Gastroesophageal sphincter (tissue), 4 donors: ENCODE results near the gene SPOCK3. TPM values are rescaled to one million over a fixed set of nuclear protein-coding genes. Genes with fewer than 3 reads are reported as not detected.

Experiments
- ATAC-seq: fragments of 150-250 bp; one replicate; pipeline ENCODE4 v1.9.1; 2016; ENCODE audit warnings: mild to moderate bottlenecking, moderate library complexity
- H3K27ac ChIP-seq, 4 donors: fragments of 200-600 bp; sonication (generic) in 3 of 4; 1 replicate in 3 of 4; 2 replicates in 1 of 4; pipeline ENCODE4 v1.5.1; 2016 to 2019
- H3K27me3 ChIP-seq: fragments of 200-600 bp; sonication (generic); one replicate; pipeline ENCODE4 v1.5.1; 2019
- H3K36me3 ChIP-seq, 2 donors: fragments of 200-600 bp; sonication (generic); one replicate each; pipeline ENCODE4 v1.5.1; 2019; ENCODE audit warnings: control low read depth in 1 of 2
- H3K4me1 ChIP-seq, 3 donors: fragments of 200-600 bp; sonication (generic); 1 replicate in 2 of 3; 2 replicates in 1 of 3; pipeline ENCODE4 v1.5.1; 2016 to 2019; ENCODE audit warnings: control low read depth in 2 of 3
- H3K4me3 ChIP-seq, 2 donors: fragments of 200-600 bp; sonication (generic); one replicate each; pipeline ENCODE4 v1.5.1; 2019; ENCODE audit warnings: mild to moderate bottlenecking in 1 of 2, moderate library complexity in 1 of 2
- H3K9me3 ChIP-seq, 3 donors: fragments of 200-600 bp; sonication (generic); one replicate each; pipeline ENCODE4 v1.5.1; 2017 to 2019; ENCODE audit warnings: control low read depth in 2 of 3
- EP300 ChIP-seq: sonication (generic); formaldehyde crosslinking; IDR thresholded peaks from one replicate; pipeline ENCODE4 v1.6.1; 2017; ENCODE audit warnings: antibody characterized with exemption, mild to moderate bottlenecking
- POLR2A ChIP-seq, 2 donors: fragments of 450-650 bp; IDR thresholded peaks; one replicate each; pipeline ENCODE4 v1.6.1; 2017; ENCODE audit warnings: antibody characterized with exemption in 2 of 2, mild to moderate bottlenecking in 2 of 2, moderate library complexity in 1 of 2
- POLR2AphosphoS5 ChIP-seq: sonication (generic); formaldehyde crosslinking; IDR thresholded peaks from one replicate; pipeline ENCODE4 v1.6.1; 2017; ENCODE audit warnings: antibody characterized with exemption
- WGBS, 2 donors: methylation state at CpG; one replicate each; pipeline ENCODE4 v1.1.5; 2018; ENCODE audit warnings: low coverage in 1 of 2; 5-methylcytosine and 5-hydroxymethylcytosine counted together
- total RNA-seq, 4 donors: library from RNA; depleted of rRNA; stranded (reverse); fragments of >200 nt; gene quantifications; one replicate each; pipeline ENCODE4 v1.1.0, GENCODE V29; 2016
- TF ChIP-seq, protein P1 (sequence below), 4 experiments: fragments of 200-600 bp in 2 of 4; fragments of 450-650 bp in 2 of 4; sonication (generic) in 1 of 4; IDR thresholded peaks; one replicate each; pipeline ENCODE4 v1.5.1; 2017 to 2019; ENCODE audit warnings: antibody characterized with exemption in 4 of 4, mild to moderate bottlenecking in 2 of 4, moderate library complexity in 2 of 4

The SPOCK3 gene
- total RNA-seq, 4 donors from 2014 or later = 0.57 to 7.8 (median 3.0) TPM

DNA sequence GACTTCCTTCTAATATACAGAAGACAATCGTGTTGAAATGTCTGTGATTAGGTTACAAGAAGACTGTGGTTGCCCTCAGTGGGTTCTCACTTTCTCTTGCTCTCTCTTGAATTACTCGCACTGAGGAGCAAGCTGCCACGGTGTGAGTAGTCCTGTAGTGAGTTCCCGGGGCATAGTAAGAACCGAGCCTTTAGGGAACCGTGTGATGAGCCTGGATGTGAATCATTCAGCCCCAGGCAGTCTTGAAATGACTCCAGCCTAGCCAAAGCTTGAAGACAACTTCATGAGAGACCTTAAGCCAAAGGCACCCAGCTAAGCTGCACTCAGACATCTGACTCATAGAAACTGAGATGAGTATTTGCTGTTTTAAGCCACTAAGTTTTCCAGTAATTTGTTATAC, 292.7 kb downstream of the SPOCK3 start:
- no peaks in the 10 kb centered on the region for H3K27me3 ChIP-seq
- H3K9me3 ChIP-seq = no peaks in the 10 kb centered on the region
- 80% methylated on average over 1 to 6 of the region's 6 CpGs for WGBS, 2 donors
- no peaks in the 10 kb centered on the region for H3K36me3 ChIP-seq
- H3K4me3 ChIP-seq = no peak overlapping the region
- no peaks in the 10 kb centered on the region for H3K4me1 ChIP-seq
- TF ChIP-seq POLR2AphosphoS5 (no peak), POLR2A (IDR thresholded peaks at IDR 0.05) (no peak), EP300 (no peak)
- TF ChIP-seq, protein P1, sequence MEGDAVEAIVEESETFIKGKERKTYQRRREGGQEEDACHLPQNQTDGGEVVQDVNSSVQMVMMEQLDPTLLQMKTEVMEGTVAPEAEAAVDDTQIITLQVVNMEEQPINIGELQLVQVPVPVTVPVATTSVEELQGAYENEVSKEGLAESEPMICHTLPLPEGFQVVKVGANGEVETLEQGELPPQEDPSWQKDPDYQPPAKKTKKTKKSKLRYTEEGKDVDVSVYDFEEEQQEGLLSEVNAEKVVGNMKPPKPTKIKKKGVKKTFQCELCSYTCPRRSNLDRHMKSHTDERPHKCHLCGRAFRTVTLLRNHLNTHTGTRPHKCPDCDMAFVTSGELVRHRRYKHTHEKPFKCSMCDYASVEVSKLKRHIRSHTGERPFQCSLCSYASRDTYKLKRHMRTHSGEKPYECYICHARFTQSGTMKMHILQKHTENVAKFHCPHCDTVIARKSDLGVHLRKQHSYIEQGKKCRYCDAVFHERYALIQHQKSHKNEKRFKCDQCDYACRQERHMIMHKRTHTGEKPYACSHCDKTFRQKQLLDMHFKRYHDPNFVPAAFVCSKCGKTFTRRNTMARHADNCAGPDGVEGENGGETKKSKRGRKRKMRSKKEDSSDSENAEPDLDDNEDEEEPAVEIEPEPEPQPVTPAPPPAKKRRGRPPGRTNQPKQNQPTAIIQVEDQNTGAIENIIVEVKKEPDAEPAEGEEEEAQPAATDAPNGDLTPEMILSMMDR (IDR thresholded peaks at IDR 0.05) = no peak
- H3K27ac ChIP-seq = no peak overlapping the region
- no peak for ATAC-seq

DNA sequence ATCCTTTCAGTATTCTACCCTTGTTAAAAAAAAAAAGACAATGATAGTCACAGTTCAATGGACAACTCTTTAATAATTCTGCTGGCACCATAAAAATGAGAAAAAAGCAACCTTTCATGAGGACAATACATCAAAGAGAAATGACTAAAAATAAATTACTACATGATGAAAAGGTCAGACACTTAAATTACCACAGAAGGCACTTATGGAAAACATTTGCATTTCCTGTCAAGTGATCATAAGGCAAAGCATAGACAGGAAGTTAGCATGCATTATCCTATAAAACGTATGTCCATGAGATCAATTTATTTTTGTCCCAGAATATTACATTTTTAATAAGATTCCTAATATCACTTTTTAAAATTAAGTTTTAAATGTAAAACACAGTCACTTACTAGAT, 303.8 kb downstream of the SPOCK3 start:
- no peaks in the 10 kb centered on the region for H3K27me3 ChIP-seq
- no peaks in the 10 kb centered on the region for H3K9me3 ChIP-seq
- H3K4me3 ChIP-seq = no peak overlapping the region
- H3K4me1 ChIP-seq = no peaks in the 10 kb centered on the region
- ATAC-seq = no peak
- TF ChIP-seq, protein P1 (IDR thresholded peaks at IDR 0.05) = no peak
- no peak for TF ChIP-seq POLR2AphosphoS5
- no peak for TF ChIP-seq EP300
- TF ChIP-seq POLR2A (IDR thresholded peaks at IDR 0.05) = no peak
- no peak overlapping the region for H3K27ac ChIP-seq
- 58 to 59% methylated on average over 1 of the region's 1 CpG for WGBS, 2 donors
- H3K36me3 ChIP-seq = no peaks in the 10 kb centered on the region

DNA sequence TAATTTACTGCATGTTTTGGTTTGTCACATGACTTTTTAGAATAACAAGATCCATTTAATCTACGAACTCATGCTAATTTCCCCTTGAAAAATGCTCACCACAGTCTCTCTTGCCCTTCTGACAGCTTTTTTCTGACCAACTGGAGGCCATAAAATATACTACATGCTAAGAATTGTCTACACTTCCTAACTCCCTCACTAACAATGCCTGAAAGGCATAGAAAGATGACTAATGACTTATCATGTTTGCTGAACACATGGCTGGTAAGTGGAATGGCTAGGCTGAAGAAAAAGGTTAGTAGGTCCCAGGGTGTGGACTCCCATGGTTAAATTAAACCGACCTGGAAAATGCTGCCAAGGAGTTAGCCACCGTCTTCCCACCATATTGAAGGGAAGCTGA, 309.9 kb downstream of the SPOCK3 start:
- ATAC-seq = no peak
- Histone ChIP-seq H3K36me3 (no peaks in the 10 kb centered on the region), H3K4me1 (no peaks in the 10 kb centered on the region), H3K27ac (no peak overlapping the region), H3K27me3 (no peaks in the 10 kb centered on the region), H3K9me3 (no peaks in the 10 kb centered on the region), H3K4me3 (no peak overlapping the region)
- TF ChIP-seq POLR2A (IDR thresholded peaks at IDR 0.05) (no peak), EP300 (no peak), POLR2AphosphoS5 (no peak)
- TF ChIP-seq, protein P1 (IDR thresholded peaks at IDR 0.05) = no peak
- WGBS, 2 donors = 44 to 52% methylated on average over 2 to 3 of the region's 3 CpGs

DNA sequence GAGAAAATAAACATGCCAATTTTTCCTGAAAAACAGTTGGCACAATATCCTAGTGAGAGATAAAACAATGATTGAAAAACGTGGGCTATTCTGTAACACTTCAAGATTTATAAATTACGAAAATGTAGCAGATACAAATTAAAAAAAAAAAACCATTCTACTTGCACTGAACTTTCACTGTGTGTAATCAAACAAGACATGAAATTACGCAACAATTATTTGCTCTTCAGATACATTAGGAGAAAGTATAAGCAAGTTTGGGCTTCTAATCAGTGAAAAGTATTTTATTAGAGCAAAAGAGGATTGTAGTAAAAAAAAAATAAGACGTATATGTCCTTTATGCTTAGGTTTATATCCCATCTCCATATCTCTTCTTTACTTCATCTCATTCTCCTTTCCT, 320.4 kb downstream of the SPOCK3 start:
- no peaks in the 10 kb centered on the region for H3K36me3 ChIP-seq
- ATAC-seq = no peak
- H3K27ac ChIP-seq = no peak overlapping the region
- H3K9me3 ChIP-seq = no peaks in the 10 kb centered on the region
- no peaks in the 10 kb centered on the region for H3K27me3 ChIP-seq
- TF ChIP-seq POLR2AphosphoS5 = no peak
- TF ChIP-seq POLR2A (IDR thresholded peaks at IDR 0.05) = no peak
- TF ChIP-seq, protein P1 (IDR thresholded peaks at IDR 0.05) = no peak
- TF ChIP-seq EP300 = no peak
- H3K4me3 ChIP-seq = no peak overlapping the region
- no peaks in the 10 kb centered on the region for H3K4me1 ChIP-seq
- WGBS, 2 donors = 60 to 71% methylated on average over 4 of the region's 4 CpGs

DNA sequence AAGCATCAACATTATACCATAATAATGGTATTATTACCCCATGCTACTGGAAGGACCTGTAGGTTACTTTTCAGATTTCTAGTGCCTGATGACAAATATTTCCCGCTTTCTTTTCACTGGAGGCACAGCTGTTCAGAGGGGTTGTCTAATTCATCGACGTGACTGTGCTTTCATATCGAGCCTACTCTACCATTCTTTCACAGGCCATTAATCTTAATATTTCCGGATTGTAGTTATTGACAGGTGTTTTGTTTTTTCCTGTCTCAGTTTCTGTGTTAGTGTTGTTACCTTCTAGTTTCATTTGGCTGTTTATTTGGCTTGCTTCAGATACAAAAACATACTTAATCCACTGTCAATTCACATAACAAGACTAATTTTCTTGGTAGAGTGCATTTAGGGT, 330.9 kb downstream of the SPOCK3 start:
- no peaks in the 10 kb centered on the region for H3K9me3 ChIP-seq
- WGBS, 2 donors = 56 to 72% methylated on average over 5 of the region's 5 CpGs

More for the DNA sequence above, 330.9 kb downstream of the SPOCK3 start:
- Histone ChIP-seq H3K27ac (no peak overlapping the region), H3K36me3 (no peaks in the 10 kb centered on the region), H3K4me1 (no peaks in the 10 kb centered on the region), H3K27me3 (no peaks in the 10 kb centered on the region), H3K4me3 (no peak overlapping the region)
- no peak for TF ChIP-seq EP300
- no peak for TF ChIP-seq POLR2AphosphoS5
- no peak for TF ChIP-seq POLR2A (IDR thresholded peaks at IDR 0.05)
- TF ChIP-seq, protein P1 (IDR thresholded peaks at IDR 0.05) = no peak
- no peak for ATAC-seq
